Ishikawa (cell line): ENCODE data around the gene GET4.
A peak's percentile ranks its signal among the peaks of the same experiment; 100 is the strongest.

ENCODE experiments used
- CEBPB ChIP-seq: IDR thresholded peaks from 2 replicates; pipeline ENCODE4 v1.6.1; 2012
- CREB1 ChIP-seq: IDR thresholded peaks from 2 replicates; pipeline ENCODE4 v1.6.1; 2012; ENCODE audit warnings: low read depth
- EGR1 ChIP-seq: IDR thresholded peaks from 2 replicates; pipeline ENCODE4 v1.6.1; 2012
- EP300 ChIP-seq: IDR thresholded peaks from 2 replicates; pipeline ENCODE4 v1.6.1; 2012; ENCODE audit warnings: borderline replicate concordance
- FOXM1 ChIP-seq: IDR thresholded peaks from 2 replicates; pipeline ENCODE4 v1.6.1; 2012; ENCODE audit warnings: low read depth, borderline replicate concordance
- MAX ChIP-seq: IDR thresholded peaks from 2 replicates; pipeline ENCODE4 v1.6.1; 2012
- NFIC ChIP-seq: IDR thresholded peaks from 2 replicates; pipeline ENCODE4 v1.6.1; 2012
- RAD21 ChIP-seq: IDR thresholded peaks from 2 replicates; pipeline ENCODE4 v1.6.1; 2012; ENCODE audit warnings: low read depth
- REST ChIP-seq: IDR thresholded peaks from 2 replicates; pipeline ENCODE4 v1.6.1; 2012; ENCODE audit warnings: low read depth, mild to moderate bottlenecking
- TAF1 ChIP-seq: IDR thresholded peaks from 2 replicates; pipeline ENCODE4 v1.6.1; 2012; ENCODE audit warnings: low read depth, mild to moderate bottlenecking
- TCF12 ChIP-seq: IDR thresholded peaks from 2 replicates; pipeline ENCODE4 v1.6.1; 2012; ENCODE audit warnings: low read depth
- TEAD4 ChIP-seq: IDR thresholded peaks from 2 replicates; pipeline ENCODE4 v1.6.1; 2012
- USF1 ChIP-seq: IDR thresholded peaks from 2 replicates; pipeline ENCODE4 v1.6.1; 2012
- YY1 ChIP-seq: IDR thresholded peaks from 2 replicates; pipeline ENCODE4 v1.6.1; 2012; ENCODE audit warnings: low read depth
- ZBTB7A ChIP-seq: IDR thresholded peaks from 2 replicates; pipeline ENCODE4 v1.6.1; 2012; ENCODE audit warnings: low read depth

Gene GET4

GRCh38 chr7:935164-935873 lies 59.0 kb downstream of the GET4 start:
- TF ChIP-seq REST (no peak), TEAD4 (no peak), CEBPB (no peak), NFIC (no peak), FOXM1 (no peak), EGR1 (no peak), TCF12 (no peak), RAD21 (no peak), MAX (no peak), CREB1 (no peak), ZBTB7A (no peak), USF1 (no peak), TAF1 (no peak), EP300 (no peak)

- TF ChIP-seq NFIC = no peak
- no peak for TF ChIP-seq YY1
- TF ChIP-seq CREB1 = no peak
- TF ChIP-seq FOXM1 = no peak
- no peak for TF ChIP-seq EGR1
- no peak for TF ChIP-seq TEAD4
- no peak for TF ChIP-seq MAX
- no peak for TF ChIP-seq EP300
- no peak for TF ChIP-seq REST
- TF ChIP-seq TCF12 = no peak
- no peak for TF ChIP-seq ZBTB7A
- TF ChIP-seq TAF1 = no peak
- TF ChIP-seq RAD21 = no peak
- TF ChIP-seq CEBPB = no peak
- TF ChIP-seq USF1 = no peak
Measured at GRCh38 chr7:935874-936385, 59.6 kb downstream of the GET4 start.

GRCh38 chr7:936386-937054 lies 60.2 kb downstream of the GET4 start:
- TF ChIP-seq FOXM1 (peak; percentile 63; the same call in 1 of the 2 replicates), USF1 (no peak), CEBPB (no peak), EGR1 (no peak), CREB1 (no peak), TEAD4 (no peak), ZBTB7A (peak; percentile 76; the same call in 1 of the 2 replicates), YY1 (0 out of 2 replicates have a peak, but pooled peaks have one; percentile 47), EP300 (peak; percentile 64; the same call in 1 of the 2 replicates), TAF1 (no peak), REST (no peak), RAD21 (no peak), NFIC (no peak), MAX (no peak), TCF12 (peak; percentile 67; the same call in 1 of the 2 replicates)
